Glutamatergic neuron (in vitro differentiated cells): ENCODE measurements around the gene FAM186B. TPM values are rescaled to one million over a fixed set of nuclear protein-coding genes. Genes with fewer than 3 reads are reported as not detected.

ENCODE experiments used
- DNase-seq: peaks from one replicate; pipeline ENCODE4 v3.0.0; 2022
- H3K27ac Mint-ChIP-seq: one replicate; pipeline ENCODE4 v1.8.0; 2020; ENCODE audit warnings: mild to moderate bottlenecking, mixed read lengths, inconsistent platforms; ENCODE audit not compliant: unreplicated experiment
- H3K27me3 Mint-ChIP-seq: one replicate; pipeline ENCODE4 v1.8.0; 2020; ENCODE audit warnings: mild to moderate bottlenecking, moderate library complexity, mixed read lengths, inconsistent platforms; ENCODE audit not compliant: unreplicated experiment
- H3K36me3 Mint-ChIP-seq: one replicate; pipeline ENCODE4 v1.8.0; 2020; ENCODE audit warnings: mild to moderate bottlenecking, mixed read lengths, inconsistent platforms; ENCODE audit not compliant: unreplicated experiment
- H3K4me1 Mint-ChIP-seq: one replicate; pipeline ENCODE4 v1.8.0; 2020; ENCODE audit warnings: mild to moderate bottlenecking, low read depth, mixed read lengths, inconsistent platforms; ENCODE audit not compliant: unreplicated experiment
- H3K4me3 Mint-ChIP-seq: one replicate; pipeline ENCODE4 v1.8.0; 2020; ENCODE audit warnings: mild to moderate bottlenecking, mixed read lengths, inconsistent platforms; ENCODE audit not compliant: unreplicated experiment
- H3K9me3 Mint-ChIP-seq: one replicate; pipeline ENCODE4 v1.8.0; 2020; ENCODE audit warnings: mild to moderate bottlenecking, moderate library complexity, mixed read lengths, inconsistent platforms; ENCODE audit not compliant: unreplicated experiment
- total RNA-seq: library from RNA; stranded (reverse); fragmentation: NEBNext Ultra II Directional; extraction: Animal tissue kit (Norgen Biotek cat#: 25700); gene quantifications from one replicate; pipeline ENCODE4 v1.2.1, GENCODE V29; 2021; ENCODE audit not compliant: unreplicated experiment
- TF ChIP-seq, protein P1 (sequence below): fragments of 200-600 bp; sonication (generic); IDR thresholded peaks from one replicate; pipeline ENCODE4 v1.5.0; 2021; ENCODE audit not compliant: partially characterized antibody, unreplicated experiment

FAM186B gene
- total RNA-seq, 1 donor from 2014 or later: not detected

DNA sequence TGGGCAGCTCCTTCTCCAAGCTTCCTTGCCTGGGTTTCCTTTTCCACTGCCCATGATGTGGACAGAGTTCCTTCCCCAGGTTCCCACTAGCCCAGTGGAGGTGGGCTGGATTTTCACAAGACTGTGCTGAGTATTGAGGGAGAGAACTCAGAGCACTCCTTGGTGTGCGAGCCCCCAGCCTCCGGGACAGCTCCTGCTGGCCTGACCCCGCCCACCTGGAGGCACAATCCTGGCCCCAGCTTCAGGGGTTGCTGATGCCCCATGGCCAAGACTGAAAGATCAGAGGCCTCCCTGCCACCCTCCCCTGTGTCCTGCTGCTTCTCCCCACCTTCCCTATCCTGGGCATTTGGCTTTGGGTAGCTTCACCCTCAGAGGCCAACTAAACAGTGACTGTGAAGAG, 59.0 kb downstream of the FAM186B start:
- Mint-ChIP-seq H3K4me3 (no peak overlapping the region), H3K9me3 (peaks cover 15% of the 10 kb centered on the region), H3K4me1 (peaks cover 25% of the 10 kb centered on the region), H3K27me3 (peaks cover 21% of the 10 kb centered on the region), H3K36me3 (no peaks in the 10 kb centered on the region), H3K27ac (no peak overlapping the region)
- no peak for DNase-seq
- TF ChIP-seq, protein P1, sequence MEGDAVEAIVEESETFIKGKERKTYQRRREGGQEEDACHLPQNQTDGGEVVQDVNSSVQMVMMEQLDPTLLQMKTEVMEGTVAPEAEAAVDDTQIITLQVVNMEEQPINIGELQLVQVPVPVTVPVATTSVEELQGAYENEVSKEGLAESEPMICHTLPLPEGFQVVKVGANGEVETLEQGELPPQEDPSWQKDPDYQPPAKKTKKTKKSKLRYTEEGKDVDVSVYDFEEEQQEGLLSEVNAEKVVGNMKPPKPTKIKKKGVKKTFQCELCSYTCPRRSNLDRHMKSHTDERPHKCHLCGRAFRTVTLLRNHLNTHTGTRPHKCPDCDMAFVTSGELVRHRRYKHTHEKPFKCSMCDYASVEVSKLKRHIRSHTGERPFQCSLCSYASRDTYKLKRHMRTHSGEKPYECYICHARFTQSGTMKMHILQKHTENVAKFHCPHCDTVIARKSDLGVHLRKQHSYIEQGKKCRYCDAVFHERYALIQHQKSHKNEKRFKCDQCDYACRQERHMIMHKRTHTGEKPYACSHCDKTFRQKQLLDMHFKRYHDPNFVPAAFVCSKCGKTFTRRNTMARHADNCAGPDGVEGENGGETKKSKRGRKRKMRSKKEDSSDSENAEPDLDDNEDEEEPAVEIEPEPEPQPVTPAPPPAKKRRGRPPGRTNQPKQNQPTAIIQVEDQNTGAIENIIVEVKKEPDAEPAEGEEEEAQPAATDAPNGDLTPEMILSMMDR: no peak

DNA sequence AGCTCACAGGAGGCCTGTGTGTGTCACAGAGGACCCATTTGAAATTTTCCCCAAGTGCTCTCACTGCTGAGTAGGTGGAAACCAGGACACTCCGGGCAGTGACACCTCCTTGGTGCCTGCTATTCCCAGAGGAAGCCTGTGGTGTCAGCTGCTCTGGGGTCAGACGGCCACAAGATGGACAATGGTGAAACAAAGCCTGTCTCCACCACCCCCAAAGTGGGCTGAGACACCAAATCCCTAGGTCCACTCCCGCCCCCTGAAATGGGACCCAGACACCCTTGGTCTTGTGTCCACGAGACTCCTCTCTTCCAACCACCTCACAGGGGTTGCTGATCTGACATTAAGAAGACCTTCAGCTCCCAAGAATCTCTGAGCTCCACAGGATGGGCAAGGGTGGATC, 59.6 kb downstream of the FAM186B start:
- DNase-seq: no peak
- Mint-ChIP-seq H3K4me3 (no peak overlapping the region), H3K9me3 (peaks cover 13% of the 10 kb centered on the region), H3K4me1 (peaks cover 27% of the 10 kb centered on the region), H3K27ac (no peak overlapping the region), H3K36me3 (no peaks in the 10 kb centered on the region), H3K27me3 (peaks cover 25% of the 10 kb centered on the region)
- TF ChIP-seq, protein P1: no peak

DNA sequence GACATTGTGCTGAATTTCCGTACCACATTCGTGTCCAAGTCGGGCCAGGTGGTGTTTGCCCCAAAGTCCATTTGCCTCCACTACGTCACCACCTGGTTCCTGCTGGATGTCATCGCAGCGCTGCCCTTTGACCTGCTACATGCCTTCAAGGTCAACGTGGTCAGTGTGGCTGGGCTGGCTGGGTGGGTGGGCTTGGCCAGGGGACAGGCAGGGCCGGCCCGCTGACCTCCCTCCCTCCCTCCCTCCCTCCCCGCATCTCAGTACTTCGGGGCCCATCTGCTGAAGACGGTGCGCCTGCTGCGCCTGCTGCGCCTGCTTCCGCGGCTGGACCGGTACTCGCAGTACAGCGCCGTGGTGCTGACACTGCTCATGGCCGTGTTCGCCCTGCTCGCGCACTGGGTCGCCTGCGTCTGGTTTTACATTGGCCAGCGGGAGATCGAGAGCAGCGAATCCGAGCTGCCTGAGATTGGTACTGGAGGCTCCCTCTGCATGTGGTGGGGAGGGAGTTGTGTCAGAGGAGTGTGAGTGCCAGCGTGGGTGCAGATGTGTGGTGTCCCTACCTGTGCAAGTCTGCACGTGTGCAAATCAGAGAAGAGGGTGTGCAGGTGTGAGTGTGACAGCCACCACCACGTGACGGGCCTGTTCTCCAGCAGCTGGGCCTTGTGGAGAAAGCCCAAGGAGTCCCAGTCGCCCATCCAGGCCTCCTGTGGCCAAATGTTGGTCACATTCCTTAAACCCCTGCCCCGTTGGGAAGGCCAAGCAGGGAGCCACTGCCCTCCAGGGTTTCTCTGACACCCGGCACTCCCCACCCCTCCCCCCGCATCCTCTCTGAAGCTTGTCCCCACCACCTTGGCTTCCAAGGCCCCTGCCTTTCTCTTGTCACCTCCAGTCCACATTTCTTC, 61.3 kb downstream of the FAM186B start:
- Mint-ChIP-seq H3K27me3 (peaks cover 28% of the 10 kb centered on the region), H3K4me3 (peak overlapping the region; percentile 72), H3K9me3 (peaks cover 8% of the 10 kb centered on the region), H3K4me1 (peaks cover 23% of the 10 kb centered on the region), H3K27ac (peak overlapping the region; percentile 34), H3K36me3 (no peaks in the 10 kb centered on the region)
- TF ChIP-seq, protein P1: no peak
- DNase-seq: peak; percentile 44

DNA sequence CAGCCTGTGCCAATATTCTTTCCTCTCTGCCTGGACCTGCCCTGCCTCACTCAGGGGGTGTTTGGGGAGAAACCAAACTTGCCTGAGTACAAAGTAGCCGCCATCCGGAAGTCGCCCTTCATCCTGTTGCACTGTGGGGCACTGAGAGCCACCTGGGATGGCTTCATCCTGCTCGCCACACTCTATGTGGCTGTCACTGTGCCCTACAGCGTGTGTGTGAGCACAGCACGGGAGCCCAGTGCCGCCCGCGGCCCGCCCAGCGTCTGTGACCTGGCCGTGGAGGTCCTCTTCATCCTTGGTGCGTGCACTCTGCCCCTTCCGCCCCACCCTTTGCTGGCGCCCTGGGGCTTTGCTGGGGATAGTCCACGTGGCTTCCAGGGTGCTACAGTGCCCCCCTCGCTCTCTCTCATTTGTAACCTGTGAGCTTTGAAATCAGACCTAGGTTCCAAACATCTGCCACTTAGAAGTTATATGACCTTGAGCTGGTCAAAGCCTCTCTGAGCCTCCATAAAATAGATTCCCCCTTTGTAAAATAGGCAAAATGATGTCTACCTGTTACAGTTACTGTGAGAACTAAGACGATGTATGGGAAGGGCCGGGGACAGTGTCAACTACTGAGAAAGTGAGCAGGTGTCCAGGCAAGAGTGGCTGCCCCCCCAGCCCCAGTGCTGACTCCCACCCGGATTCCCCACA, 62.1 kb downstream of the FAM186B start:
- Mint-ChIP-seq H3K27me3 (peaks cover 26% of the 10 kb centered on the region), H3K4me1 (peaks cover 23% of the 10 kb centered on the region), H3K36me3 (no peaks in the 10 kb centered on the region), H3K9me3 (peaks cover 8% of the 10 kb centered on the region), H3K4me3 (peak overlapping the region; percentile 3), H3K27ac (no peak overlapping the region)
- DNase-seq: no peak
- TF ChIP-seq, protein P1: no peak
